ENCODE measurements around the gene TRIM28.
"Not testable (repeated sequence)": the region's sequence is repeated elsewhere in the genome, so short reads cannot be mapped to it uniquely, and the experiment has no call there.

Gene TRIM28

GRCh38 chr19:58543826-58544590 is at the start of gene TRIM28:
TRIM28 (plus strand) TSS chr19:58544064; CDS start chr19:58544758, 694 bp downstream.
- H3K4me3 ChIP-seq (ENCODE audit: low read length) = peak within 1 kb of the TSS; percentile 94
- H3K9ac ChIP-seq (ENCODE audit: low read length) = peak within 1 kb of the TSS; percentile 68
- H3K4me1 ChIP-seq (ENCODE audit: control insufficient read depth, low read depth, low read length) = no peaks in the 10 kb centered on the region
- peaks cover 33% of the 10 kb centered on the region for H3K27me3 ChIP-seq (ENCODE audit: control insufficient read depth, insufficient read depth, low read length)
- no peaks in the 10 kb centered on the region for H3K9me3 ChIP-seq (ENCODE audit: control insufficient read depth, low read depth, low read length)
- peak within 1 kb of the TSS; percentile 28 for H3K27ac ChIP-seq (ENCODE audit: low read length)
- H3K36me3 ChIP-seq (ENCODE audit: control insufficient read depth, low read depth, low read length) = peaks cover 35% of the 10 kb centered on the region

- Histone ChIP-seq H3K9ac (ENCODE audit: low read length) (no peak overlapping the region), H3K4me3 (ENCODE audit: low read length) (no peak overlapping the region)
Observed at GRCh38 chr19:58497634-58498170, 46.2 kb upstream of the TRIM28 start.

GRCh38 chr19:58498316-58499020 is 45.4 kb upstream of the TRIM28 start:
- H3K9ac ChIP-seq (ENCODE audit: low read length) = peak overlapping the region; percentile 61
- H3K27me3 ChIP-seq (ENCODE audit: control insufficient read depth, insufficient read depth, low read length) = no peaks in the 10 kb centered on the region
- H3K36me3 ChIP-seq (ENCODE audit: control insufficient read depth, low read depth, low read length) = no peaks in the 10 kb centered on the region
- H3K27ac ChIP-seq (ENCODE audit: low read length) = no peak overlapping the region
- no peaks in the 10 kb centered on the region for H3K4me1 ChIP-seq (ENCODE audit: control insufficient read depth, low read depth, low read length)
- peak overlapping the region; percentile 93 for H3K4me3 ChIP-seq (ENCODE audit: low read length)
- no peaks in the 10 kb centered on the region for H3K9me3 ChIP-seq (ENCODE audit: control insufficient read depth, low read depth, low read length)

More at GRCh38 chr19:58497634-58498170, 46.2 kb upstream of the TRIM28 start:
- Histone ChIP-seq H3K36me3 (ENCODE audit: control insufficient read depth, low read depth, low read length) (no peaks in the 10 kb centered on the region), H3K9me3 (ENCODE audit: control insufficient read depth, low read depth, low read length) (no peaks in the 10 kb centered on the region), H3K4me1 (ENCODE audit: control insufficient read depth, low read depth, low read length) (no peaks in the 10 kb centered on the region), H3K27ac (ENCODE audit: low read length) (no peak overlapping the region), H3K27me3 (ENCODE audit: control insufficient read depth, insufficient read depth, low read length) (no peaks in the 10 kb centered on the region)

DNA sequence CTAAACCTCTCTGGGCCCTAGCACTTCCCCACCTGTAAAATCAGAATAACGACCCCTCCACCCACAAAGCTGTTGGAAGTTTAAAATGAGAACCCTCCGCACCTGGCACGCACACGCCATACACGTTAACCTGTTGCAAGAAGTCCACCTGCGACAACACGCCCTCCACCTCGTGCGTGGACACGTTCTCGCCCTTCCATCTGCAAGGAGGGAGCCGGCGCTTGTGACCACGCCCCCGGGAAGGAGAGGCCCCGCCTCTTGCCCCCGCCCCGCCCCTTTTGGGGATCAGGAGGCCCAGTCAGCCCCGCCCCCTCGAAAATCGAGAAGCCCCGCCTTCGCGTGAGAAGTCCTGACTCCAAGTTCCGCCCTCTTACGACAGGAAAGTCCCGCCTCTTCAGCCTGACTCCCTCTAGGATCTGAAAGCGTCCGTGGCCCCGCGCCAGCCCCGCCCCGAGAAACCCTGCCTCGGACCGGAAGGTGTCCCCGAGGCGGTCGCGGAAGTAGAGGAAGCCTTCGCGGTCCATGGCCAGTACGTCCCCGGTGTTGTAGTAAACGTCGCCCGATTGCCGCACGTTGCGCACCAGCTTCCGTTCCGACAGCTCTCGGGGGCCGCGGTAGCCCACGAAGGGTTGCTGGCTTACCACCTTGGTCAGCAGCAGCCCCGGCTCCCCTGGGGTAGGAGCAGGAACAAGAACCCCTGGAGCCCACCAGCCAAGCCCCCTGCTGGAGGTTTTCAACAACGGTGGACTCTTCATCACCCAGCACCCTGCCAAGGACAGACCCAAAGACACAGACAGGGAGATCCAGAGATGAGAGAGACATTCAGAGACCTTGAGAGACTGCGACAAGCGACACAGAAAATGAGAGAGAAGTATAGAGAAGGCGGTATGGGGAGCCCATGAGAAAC is 44.6 kb upstream of the TRIM28 start:
- no peaks in the 10 kb centered on the region for H3K9me3 ChIP-seq (ENCODE audit: control insufficient read depth, low read depth, low read length)
- H3K4me1 ChIP-seq (ENCODE audit: control insufficient read depth, low read depth, low read length) = no peaks in the 10 kb centered on the region
- H3K27ac ChIP-seq (ENCODE audit: low read length) = no peak overlapping the region
- H3K36me3 ChIP-seq (ENCODE audit: control insufficient read depth, low read depth, low read length) = no peaks in the 10 kb centered on the region
- peak overlapping the region; percentile 61 for H3K9ac ChIP-seq (ENCODE audit: low read length)
- no peaks in the 10 kb centered on the region for H3K27me3 ChIP-seq (ENCODE audit: control insufficient read depth, insufficient read depth, low read length)
- H3K4me3 ChIP-seq (ENCODE audit: low read length) = peak overlapping the region; percentile 93

- Histone ChIP-seq H3K27ac (ENCODE audit: low read length) (no peak overlapping the region), H3K27me3 (ENCODE audit: control insufficient read depth, insufficient read depth, low read length) (no peaks in the 10 kb centered on the region), H3K9me3 (ENCODE audit: control insufficient read depth, low read depth, low read length) (no peaks in the 10 kb centered on the region), H3K9ac (ENCODE audit: low read length) (no peak overlapping the region), H3K4me3 (ENCODE audit: low read length) (peak overlapping the region; percentile 93), H3K36me3 (ENCODE audit: control insufficient read depth, low read depth, low read length) (no peaks in the 10 kb centered on the region), H3K4me1 (ENCODE audit: control insufficient read depth, low read depth, low read length) (no peaks in the 10 kb centered on the region)
Observed at GRCh38 chr19:58500242-58500641, 43.6 kb upstream of the TRIM28 start.

- not testable (repeated sequence) for H3K9me3 ChIP-seq (ENCODE audit: control insufficient read depth, low read depth, low read length); H3K9ac ChIP-seq (ENCODE audit: low read length); H3K4me1 ChIP-seq (ENCODE audit: control insufficient read depth, low read depth, low read length); H3K27ac ChIP-seq (ENCODE audit: low read length); H3K4me3 ChIP-seq (ENCODE audit: low read length); H3K36me3 ChIP-seq (ENCODE audit: control insufficient read depth, low read depth, low read length); H3K27me3 ChIP-seq (ENCODE audit: control insufficient read depth, insufficient read depth, low read length)
Observed at GRCh38 chr19:58507602-58508223, 36.2 kb upstream of the TRIM28 start.

DNA sequence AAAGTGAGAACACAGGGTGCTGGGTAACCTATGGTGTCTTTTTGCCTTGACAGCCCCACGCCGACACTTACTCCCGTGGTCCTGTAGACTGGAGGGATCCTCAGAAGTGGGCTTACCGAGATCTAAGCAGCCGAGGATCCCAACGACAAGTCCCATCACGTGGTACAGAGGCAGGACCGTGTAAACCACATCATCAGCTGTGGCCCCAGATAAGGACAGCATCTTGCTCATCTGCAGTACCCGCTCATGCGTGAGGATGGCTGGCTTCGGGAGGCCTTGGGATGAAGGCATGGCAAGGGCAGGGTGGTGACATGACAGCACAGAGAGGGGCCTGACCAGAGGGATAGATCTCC is 34.2 kb upstream of the TRIM28 start:
- Histone ChIP-seq H3K9ac (ENCODE audit: low read length) (no peak overlapping the region), H3K27me3 (ENCODE audit: control insufficient read depth, insufficient read depth, low read length) (no peaks in the 10 kb centered on the region), H3K4me1 (ENCODE audit: control insufficient read depth, low read depth, low read length) (peaks cover 4% of the 10 kb centered on the region), H3K36me3 (ENCODE audit: control insufficient read depth, low read depth, low read length) (no peaks in the 10 kb centered on the region), H3K27ac (ENCODE audit: low read length) (no peak overlapping the region), H3K9me3 (ENCODE audit: control insufficient read depth, low read depth, low read length) (no peaks in the 10 kb centered on the region), H3K4me3 (ENCODE audit: low read length) (no peak overlapping the region)

DNA sequence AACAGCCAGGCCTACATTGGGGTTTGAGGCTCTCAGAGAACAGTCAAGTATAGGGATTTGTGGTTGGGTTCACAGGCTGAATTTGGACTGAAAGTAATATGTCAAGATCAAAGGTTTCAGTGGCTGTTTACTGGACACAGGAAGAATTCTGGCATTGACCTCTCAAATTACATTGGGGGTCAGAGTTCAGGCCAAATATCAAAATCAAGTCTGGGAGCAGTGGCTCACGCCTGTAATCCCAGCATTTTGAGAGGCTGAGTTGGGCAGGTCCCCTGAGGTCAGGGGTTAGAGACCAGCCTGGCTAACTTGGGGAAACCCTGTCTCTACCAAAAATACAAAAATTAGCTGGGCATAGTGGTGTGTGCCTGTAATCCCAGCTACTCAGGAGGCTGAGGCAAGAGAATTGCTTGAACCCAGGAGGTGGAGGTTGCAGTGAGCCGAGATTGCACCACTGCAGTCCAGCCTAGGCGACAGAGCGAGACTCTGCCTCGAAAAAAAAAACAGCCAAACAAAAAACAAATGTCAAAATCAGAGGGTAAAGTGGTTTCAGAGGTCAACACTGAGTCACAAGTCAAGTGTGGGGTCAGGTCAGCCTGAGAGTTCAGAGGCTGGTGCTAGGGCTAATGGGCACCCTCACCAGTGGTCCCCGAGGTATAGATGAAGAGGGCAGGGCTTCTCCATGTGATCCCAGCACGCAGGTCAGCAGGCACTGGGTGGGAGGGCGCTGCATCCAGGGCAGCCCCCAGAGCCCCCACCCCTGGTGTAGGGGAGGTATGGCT is 33.6 kb upstream of the TRIM28 start:
- Histone ChIP-seq H3K9ac (ENCODE audit: low read length) (no peak overlapping the region), H3K4me3 (ENCODE audit: low read length) (no peak overlapping the region), H3K9me3 (ENCODE audit: control insufficient read depth, low read depth, low read length) (no peaks in the 10 kb centered on the region), H3K27ac (ENCODE audit: low read length) (no peak overlapping the region), H3K27me3 (ENCODE audit: control insufficient read depth, insufficient read depth, low read length) (no peaks in the 10 kb centered on the region), H3K36me3 (ENCODE audit: control insufficient read depth, low read depth, low read length) (no peaks in the 10 kb centered on the region), H3K4me1 (ENCODE audit: control insufficient read depth, low read depth, low read length) (peaks cover 6% of the 10 kb centered on the region)

DNA sequence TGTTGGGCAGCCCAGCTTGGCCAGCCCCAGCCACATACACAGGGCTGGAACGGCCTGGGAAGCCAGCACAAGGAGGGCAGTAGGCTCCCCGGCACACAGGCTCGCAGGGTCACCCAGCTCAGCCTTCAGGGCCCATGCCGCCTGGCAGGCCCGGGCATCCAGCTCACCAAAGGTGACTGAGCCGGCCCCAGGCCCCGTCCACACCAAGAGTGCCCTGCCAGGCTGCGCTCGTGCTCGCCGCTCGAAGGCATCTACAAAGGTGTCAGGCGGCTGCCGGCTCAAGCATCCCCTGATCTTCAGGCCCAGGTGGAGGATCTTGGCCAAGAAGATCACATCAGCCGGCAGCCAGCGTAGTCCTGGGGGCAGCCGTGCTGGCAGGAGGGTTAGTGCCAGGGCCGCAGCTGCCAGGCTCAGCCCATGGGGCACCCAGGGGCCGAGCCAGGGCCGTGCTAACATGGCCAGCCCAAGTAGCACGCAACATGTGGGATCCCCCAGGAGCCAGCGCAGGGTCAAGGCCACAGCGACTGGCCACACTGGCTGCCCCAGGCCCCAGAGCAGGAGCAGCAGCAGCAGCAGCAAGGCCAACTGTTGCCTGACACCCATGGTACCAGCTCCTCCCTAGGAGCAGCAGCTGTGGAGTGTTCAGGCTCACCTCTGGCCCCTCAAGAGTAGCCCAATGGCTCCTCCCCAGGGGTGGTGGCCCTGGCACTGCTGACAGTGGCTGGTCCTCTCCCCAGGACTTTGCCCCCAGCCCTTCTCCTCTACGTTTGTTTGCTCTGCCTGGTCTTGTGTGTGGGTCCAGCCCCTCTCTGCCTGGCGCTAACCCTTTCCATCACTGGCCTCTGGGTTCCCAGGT is 32.3 kb upstream of the TRIM28 start, which contains the start of gene SLC27A5:
SLC27A5 (minus strand) TSS at position 640 of the 856 bp plus-strand sequence; CDS start at position 603, 37 bp downstream.
- Histone ChIP-seq H3K9ac (ENCODE audit: low read length) (no peak within 1 kb of the TSS), H3K4me1 (ENCODE audit: control insufficient read depth, low read depth, low read length) (peaks cover 15% of the 10 kb centered on the region), H3K9me3 (ENCODE audit: control insufficient read depth, low read depth, low read length) (no peaks in the 10 kb centered on the region), H3K27me3 (ENCODE audit: control insufficient read depth, insufficient read depth, low read length) (no peaks in the 10 kb centered on the region), H3K36me3 (ENCODE audit: control insufficient read depth, low read depth, low read length) (no peaks in the 10 kb centered on the region), H3K4me3 (ENCODE audit: low read length) (no peak within 1 kb of the TSS), H3K27ac (ENCODE audit: low read length) (no peak within 1 kb of the TSS)
